ENCODE results near the gene PALLD.

DNA sequence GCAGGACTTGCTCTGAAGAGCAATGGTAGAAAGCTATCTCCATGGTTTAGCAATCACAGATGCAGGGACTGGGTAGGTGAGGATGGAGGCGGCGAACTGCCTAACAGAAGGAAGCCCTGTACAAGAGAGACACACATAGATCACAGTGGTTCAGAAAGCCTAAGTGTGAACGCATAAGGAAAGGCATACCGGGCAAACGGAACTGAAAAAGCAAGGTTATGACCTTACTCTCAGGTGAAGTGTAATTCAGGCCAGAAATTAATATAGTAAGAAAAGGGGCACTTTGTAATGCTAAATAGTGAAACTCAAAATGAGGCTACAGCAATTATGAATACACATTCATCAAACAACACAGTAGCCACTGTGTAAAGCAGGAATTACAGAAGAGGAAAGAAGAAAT lies 126.6 kb downstream of the PALLD start:
- TF ChIP-seq, protein P1, sequence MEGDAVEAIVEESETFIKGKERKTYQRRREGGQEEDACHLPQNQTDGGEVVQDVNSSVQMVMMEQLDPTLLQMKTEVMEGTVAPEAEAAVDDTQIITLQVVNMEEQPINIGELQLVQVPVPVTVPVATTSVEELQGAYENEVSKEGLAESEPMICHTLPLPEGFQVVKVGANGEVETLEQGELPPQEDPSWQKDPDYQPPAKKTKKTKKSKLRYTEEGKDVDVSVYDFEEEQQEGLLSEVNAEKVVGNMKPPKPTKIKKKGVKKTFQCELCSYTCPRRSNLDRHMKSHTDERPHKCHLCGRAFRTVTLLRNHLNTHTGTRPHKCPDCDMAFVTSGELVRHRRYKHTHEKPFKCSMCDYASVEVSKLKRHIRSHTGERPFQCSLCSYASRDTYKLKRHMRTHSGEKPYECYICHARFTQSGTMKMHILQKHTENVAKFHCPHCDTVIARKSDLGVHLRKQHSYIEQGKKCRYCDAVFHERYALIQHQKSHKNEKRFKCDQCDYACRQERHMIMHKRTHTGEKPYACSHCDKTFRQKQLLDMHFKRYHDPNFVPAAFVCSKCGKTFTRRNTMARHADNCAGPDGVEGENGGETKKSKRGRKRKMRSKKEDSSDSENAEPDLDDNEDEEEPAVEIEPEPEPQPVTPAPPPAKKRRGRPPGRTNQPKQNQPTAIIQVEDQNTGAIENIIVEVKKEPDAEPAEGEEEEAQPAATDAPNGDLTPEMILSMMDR (IDR thresholded peaks at IDR 0.05), result no peak
- no peak for TF ChIP-seq SIN3A (IDR thresholded peaks at IDR 0.05; ENCODE audit: borderline replicate concordance, insufficient read depth, low read depth, low read length)
- no peak for TF ChIP-seq TCF7L2 (IDR thresholded peaks at IDR 0.05; ENCODE audit: low read depth, low read length)
- no peak for TF ChIP-seq POLR2AphosphoS5 (IDR thresholded peaks at IDR 0.05; ENCODE audit: low read depth, low read length)
- TF ChIP-seq, protein P2, sequence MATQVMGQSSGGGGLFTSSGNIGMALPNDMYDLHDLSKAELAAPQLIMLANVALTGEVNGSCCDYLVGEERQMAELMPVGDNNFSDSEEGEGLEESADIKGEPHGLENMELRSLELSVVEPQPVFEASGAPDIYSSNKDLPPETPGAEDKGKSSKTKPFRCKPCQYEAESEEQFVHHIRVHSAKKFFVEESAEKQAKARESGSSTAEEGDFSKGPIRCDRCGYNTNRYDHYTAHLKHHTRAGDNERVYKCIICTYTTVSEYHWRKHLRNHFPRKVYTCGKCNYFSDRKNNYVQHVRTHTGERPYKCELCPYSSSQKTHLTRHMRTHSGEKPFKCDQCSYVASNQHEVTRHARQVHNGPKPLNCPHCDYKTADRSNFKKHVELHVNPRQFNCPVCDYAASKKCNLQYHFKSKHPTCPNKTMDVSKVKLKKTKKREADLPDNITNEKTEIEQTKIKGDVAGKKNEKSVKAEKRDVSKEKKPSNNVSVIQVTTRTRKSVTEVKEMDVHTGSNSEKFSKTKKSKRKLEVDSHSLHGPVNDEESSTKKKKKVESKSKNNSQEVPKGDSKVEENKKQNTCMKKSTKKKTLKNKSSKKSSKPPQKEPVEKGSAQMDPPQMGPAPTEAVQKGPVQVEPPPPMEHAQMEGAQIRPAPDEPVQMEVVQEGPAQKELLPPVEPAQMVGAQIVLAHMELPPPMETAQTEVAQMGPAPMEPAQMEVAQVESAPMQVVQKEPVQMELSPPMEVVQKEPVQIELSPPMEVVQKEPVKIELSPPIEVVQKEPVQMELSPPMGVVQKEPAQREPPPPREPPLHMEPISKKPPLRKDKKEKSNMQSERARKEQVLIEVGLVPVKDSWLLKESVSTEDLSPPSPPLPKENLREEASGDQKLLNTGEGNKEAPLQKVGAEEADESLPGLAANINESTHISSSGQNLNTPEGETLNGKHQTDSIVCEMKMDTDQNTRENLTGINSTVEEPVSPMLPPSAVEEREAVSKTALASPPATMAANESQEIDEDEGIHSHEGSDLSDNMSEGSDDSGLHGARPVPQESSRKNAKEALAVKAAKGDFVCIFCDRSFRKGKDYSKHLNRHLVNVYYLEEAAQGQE (IDR thresholded peaks at IDR 0.05; ENCODE audit: insufficient read depth in 1 of 2, low read depth in 2 of 2, low read length in 1 of 2), result no peak

Measured in Panc1 (cell line).